Right cardiac atrium (tissue), 5 donors: ENCODE measurements around the gene CLDN15. TPM values are rescaled to one million over a fixed set of nuclear protein-coding genes. Genes with fewer than 3 reads are reported as not detected.
"Not testable (repeated sequence)": the region's sequence is repeated elsewhere in the genome, so short reads cannot be mapped to it uniquely, and the experiment has no call there.

ENCODE experiments used
- ATAC-seq, 2 donors: fragments of 200-7000 bp; cut with Tn5 transposase; one replicate each; pipeline versions ENCODE4 v1.8.0 to v1.9.1; 2020; ENCODE audit warnings: moderate library complexity in 2 of 2, mild to moderate bottlenecking in 1 of 2
- DNase-seq, 3 donors: peaks; one replicate each; pipeline ENCODE4 v3.0.0-alpha.2; 2020
- H3K27ac ChIP-seq: one replicate; pipeline ENCODE4 v1.5.1; 2013; ENCODE audit warnings: mild to moderate bottlenecking, low read length, control low read depth, moderate library complexity
- H3K27me3 ChIP-seq: one replicate; pipeline ENCODE4 v1.6.1; 2013; ENCODE audit not compliant: control insufficient read depth, insufficient read depth
- H3K4me1 ChIP-seq: one replicate; pipeline ENCODE4 v1.6.1; 2013; ENCODE audit warnings: low read length; ENCODE audit not compliant: control insufficient read depth, insufficient read depth
- H3K4me3 ChIP-seq: one replicate; pipeline ENCODE4 v1.5.1; 2013; ENCODE audit warnings: low read length, control low read depth
- H3K9me3 ChIP-seq: one replicate; pipeline ENCODE4 v1.6.1; 2013; ENCODE audit warnings: low read length; ENCODE audit not compliant: control insufficient read depth
- WGBS: extraction: QIAGEN DNeasy Blood & Tissue Kit; methylation state at CpG from one replicate; pipeline ENCODE4 v1.1.7; 2013; 5-methylcytosine and 5-hydroxymethylcytosine counted together
- intact Hi-C, 4 donors: fragments of 100-400 bp; cut with DNase I; formaldehyde crosslinking; loops; one replicate each; pipeline versions ENCODE4 v1.11.0 to v1.14.0; 2022 to 2023
- polyA plus RNA-seq: library from polyadenylated mRNA; stranded (reverse); fragments of 200-250 nt; gene quantifications from one replicate; pipeline ENCODE4 v1.2.3, GENCODE V29; 2013
- total RNA-seq, 4 donors: library from RNA; stranded (reverse); fragmentation: NEBNext Ultra II Directional; extraction: Animal tissue kit (Norgen Biotek cat#: 25700); gene quantifications; one replicate each; pipeline ENCODE4 v1.2.1, GENCODE V29; 2021
- donor health status: healthy with polysubstance abuse.
- donor health status: DM: no; HTN: yes; CAD: no.
- donor health status: DM: no; HTN: no; CAD: no.
- donor health status: DM: no; HTN: yes; CAD: no; lungs with severe emphysema.
- donor health status: DM: yes; HTN: yes; CAD: no.

Gene CLDN15
- total and polyA plus RNA-seq, 5 donors, result 2.4 to 4.2 (median 3.3) TPM

DNA sequence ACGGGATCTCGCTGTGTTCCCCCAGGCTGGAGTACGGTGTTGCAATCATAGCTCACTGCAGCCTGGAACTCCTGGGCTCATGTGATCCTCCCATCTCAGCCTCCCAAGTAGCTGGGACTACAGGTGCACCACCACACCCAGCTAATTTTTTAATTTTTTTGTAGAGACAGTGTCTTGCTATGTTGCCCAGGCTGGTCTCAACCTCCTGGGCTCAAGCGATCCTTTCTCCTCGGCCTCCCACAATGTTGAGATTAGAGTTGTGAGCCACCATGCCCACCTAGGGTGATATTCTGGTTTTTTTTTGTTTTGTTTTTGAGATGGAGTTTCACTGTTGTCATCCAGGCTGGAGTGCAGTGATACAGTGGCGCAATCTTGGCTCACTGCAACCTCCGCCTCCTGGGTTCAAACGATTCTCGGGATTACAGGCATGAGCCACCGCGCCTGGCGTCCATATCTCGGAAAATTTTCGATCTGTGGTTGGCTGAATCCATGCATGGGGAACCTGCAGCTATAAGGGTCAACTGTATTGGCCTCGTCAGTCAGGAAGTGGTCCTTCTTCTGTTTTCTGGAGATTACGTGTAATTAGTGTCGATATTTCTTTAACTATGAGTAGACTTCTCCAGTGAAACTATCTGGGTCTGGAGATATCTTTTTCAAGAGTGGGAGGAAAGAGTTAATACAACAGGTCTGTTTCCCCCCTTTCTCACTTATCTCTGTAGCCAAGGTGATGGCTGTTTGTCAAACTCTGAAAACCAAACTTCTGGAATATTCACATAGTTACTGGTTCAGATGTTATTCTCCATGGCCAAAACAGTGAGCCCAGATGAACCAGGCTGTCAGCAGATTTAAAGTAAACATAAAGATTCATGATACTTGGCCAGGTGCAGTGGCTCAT is 28.3 kb upstream of the CLDN15 start:
- no peaks in the 10 kb centered on the region for H3K4me1 ChIP-seq
- H3K27me3 ChIP-seq, result no peaks in the 10 kb centered on the region
- intact Hi-C loops, result no loop called here
- H3K27ac ChIP-seq, result no peak overlapping the region
- ATAC-seq (no peak), DNase-seq (no peak)
- no peak overlapping the region for H3K4me3 ChIP-seq
- WGBS, result 59% methylated on average over 17 of the region's 17 CpGs
- H3K9me3 ChIP-seq, result no peaks in the 10 kb centered on the region

DNA sequence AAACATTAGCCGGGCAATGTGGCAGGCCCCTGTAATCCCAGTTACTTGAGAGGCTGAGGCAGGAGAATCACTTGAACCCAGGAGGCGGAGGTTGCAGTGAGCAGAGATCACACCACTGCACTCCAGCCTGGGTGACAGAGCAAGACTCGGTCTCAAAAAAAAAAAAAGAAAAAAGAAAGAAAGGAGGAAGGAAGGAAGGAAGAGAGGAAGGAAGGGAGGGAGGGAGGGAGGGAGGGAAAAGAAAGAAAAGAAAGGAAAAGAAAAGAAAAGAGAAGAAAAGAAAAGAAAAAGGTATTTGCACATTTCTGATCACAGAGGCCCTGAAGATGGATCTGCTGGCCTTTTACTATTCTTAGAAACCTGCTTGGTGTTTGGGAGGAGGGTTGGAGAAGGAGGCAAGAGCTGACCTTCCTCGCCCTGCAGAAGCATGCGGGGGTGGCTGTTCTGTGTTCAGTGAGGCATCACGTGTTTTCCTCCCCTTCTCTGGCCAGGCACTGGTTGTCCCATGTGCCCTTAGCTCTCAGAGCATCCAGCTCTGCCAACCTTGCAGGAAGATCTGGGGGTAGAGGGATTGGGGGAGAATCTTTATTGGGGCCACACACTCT is 26.6 kb upstream of the CLDN15 start:
- H3K4me3 ChIP-seq, H3K27ac ChIP-seq, H3K9me3 ChIP-seq, DNase-seq, intact Hi-C loops, H3K27me3 ChIP-seq, H3K4me1 ChIP-seq: not testable (repeated sequence)
- 40% methylated on average over 6 of the region's 6 CpGs for WGBS
- peak; percentile 31 to 37 for ATAC-seq

DNA sequence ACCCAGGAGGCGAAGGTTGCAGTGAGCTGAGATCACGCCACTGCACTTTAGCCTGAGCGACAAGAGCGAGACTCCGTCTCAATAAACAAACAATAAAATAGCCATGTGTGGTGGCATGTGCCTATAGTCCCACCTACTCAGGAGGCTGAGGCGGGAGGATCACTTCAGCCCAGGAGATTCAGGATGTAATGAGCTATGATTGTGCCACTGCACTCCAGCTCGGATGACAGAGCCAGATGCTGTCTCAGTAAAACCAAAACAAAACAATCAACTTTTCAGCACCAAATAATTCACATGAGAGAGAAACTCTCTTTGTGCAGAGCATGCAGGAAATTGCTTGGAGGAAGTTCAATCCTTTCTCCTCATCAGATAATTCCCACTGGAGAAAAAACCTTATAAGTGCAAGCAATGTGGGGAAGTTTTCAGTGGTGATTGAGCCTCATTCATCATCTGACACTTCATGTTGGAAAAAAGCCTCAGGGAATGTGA is 20.7 kb upstream of the CLDN15 start:
- WGBS, result 57% methylated on average over 7 of the region's 7 CpGs
- H3K27me3 ChIP-seq, result no peaks in the 10 kb centered on the region
- intact Hi-C loops, result no loop called here

DNA sequence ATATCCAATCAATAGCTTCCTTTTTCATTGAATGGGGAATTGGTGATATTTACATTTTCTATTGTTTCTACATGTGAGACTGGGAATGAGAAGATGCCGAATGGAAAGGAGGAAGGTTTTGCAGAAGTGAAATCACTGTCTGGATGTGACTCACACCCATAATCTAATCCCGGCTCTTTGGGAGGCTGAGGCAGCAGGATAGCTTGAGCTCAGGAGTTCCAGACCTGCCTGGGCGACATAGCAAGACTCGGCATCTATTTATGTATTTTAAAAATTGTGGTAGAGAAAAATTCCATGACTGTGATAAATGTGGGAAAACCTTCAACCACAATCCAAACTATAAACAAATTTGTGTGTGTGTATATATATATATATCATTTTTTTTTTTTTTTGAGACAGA is 18.2 kb upstream of the CLDN15 start:
- intact Hi-C loops, result no loop called here
- no peak for ATAC-seq
- 73% methylated on average over 4 of the region's 4 CpGs for WGBS

More for the DNA sequence above, 20.7 kb upstream of the CLDN15 start:
- Histone ChIP-seq H3K4me3 (no peak overlapping the region), H3K9me3 (no peaks in the 10 kb centered on the region), H3K4me1 (no peaks in the 10 kb centered on the region), H3K27ac (no peak overlapping the region)
- no peak for ATAC-seq
- no peak for DNase-seq

DNA sequence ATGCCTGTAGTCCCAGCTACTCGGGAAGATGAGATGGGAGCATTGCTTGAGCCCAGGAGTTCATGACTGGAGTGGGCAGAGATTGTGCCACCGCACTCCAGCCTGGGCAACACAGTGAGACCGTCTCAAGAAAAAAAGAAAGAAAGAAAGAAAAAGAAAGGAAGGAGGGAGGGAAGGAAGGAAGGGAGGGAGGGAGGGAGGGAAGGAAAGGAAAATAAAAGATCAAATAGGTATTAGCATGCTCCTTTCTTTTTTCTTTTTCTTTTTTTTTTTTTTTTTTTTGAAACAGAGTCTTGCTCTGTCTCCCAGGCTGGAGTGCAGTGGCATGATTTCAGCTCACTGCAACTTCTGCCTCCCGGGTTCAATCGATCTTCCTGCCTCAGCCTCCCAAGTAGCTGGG is 15.6 kb upstream of the CLDN15 start:
- 81% methylated on average over 5 of the region's 5 CpGs for WGBS
- intact Hi-C loops, result loop anchor here in 1 of 4 donors (5.0 kb wide), 1 partner anchor 36 kb away; the partner anchor contains the start of genes PLOD3 and ZNHIT1

More for the DNA sequence above, 18.2 kb upstream of the CLDN15 start:
- Histone ChIP-seq H3K27ac (no peak overlapping the region), H3K4me3 (no peak overlapping the region), H3K27me3 (no peaks in the 10 kb centered on the region), H3K9me3 (no peaks in the 10 kb centered on the region), H3K4me1 (peaks cover 4% of the 10 kb centered on the region)
- no peak for DNase-seq

DNA sequence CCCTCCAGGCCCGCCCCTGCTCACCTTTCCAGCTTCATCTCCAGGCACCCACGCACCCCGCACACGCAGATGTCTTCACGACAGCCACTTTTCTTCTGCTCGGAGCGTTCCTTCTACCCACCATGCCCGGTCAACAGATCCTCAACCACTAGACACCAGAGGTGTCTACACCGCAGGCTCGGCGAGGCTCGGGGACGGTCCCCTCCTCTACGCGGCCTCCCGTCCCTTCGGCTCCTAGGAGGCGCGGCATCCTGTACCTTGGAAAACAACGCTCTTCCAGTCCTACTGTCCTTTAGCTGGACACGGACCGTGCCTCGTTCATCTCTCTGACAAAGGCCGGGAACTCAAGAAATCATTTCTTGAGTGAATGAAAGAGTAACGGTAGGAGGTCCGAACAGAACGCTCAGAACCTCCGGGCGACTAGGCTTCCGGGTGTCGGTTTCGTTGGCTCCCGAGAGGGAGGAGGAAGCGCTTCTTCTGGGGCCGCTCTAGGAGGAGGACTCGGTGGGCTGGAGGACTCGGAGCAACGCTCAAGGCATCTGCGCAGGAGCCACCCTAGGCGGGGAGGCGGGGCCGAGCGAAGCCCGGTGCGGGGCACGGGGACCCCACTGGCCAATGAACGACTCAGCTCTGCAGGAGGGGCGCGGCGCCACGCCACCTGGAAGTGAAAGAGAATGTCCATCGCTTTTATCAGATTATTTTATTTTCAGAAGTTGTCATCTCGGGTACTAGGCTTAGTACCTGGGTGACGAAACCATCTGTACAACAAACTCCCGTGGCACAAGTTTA is 14.5 kb upstream of the CLDN15 start:
- Histone ChIP-seq H3K4me3 (peak overlapping the region; percentile 91), H3K27ac (peak overlapping the region; percentile 8), H3K4me1 (peaks cover 4% of the 10 kb centered on the region), H3K27me3 (no peaks in the 10 kb centered on the region), H3K9me3 (no peaks in the 10 kb centered on the region)
- ATAC-seq, result peak; percentile 100
- DNase-seq, result peak; percentile 99 to 100 (median 100)
- intact Hi-C loops, result loop anchor here in 1 of 4 donors (5.0 kb wide), 1 partner anchor 35 kb away; the partner anchor contains the start of genes PLOD3 and ZNHIT1
- under 1% methylated on average over 55 of the region's 55 CpGs for WGBS

More for the DNA sequence above, 15.6 kb upstream of the CLDN15 start:
- not testable (repeated sequence) for ATAC-seq, H3K4me1 ChIP-seq, H3K9me3 ChIP-seq, H3K27me3 ChIP-seq, DNase-seq, H3K27ac ChIP-seq, H3K4me3 ChIP-seq

DNA sequence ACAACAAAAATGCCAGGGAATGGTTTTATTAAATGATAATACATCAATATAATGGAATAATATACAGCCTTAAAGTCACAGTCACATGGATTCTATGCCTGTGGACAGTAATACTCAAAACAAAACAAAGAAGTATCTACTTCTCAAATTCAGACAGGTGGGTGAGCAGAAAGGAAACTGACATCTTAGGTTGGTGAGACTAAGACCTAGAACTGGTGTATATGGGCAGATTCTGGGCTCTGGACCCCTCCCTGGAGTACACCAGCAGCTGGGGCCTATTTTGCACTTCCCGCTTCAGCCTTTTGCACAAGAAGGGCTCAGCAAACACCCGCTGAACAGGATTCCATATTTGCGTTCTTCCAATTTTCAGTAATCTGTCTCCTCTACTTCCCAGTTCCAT is 12.7 kb upstream of the CLDN15 start:
- ATAC-seq (no peak), DNase-seq (no peak)
- Histone ChIP-seq H3K4me3 (no peak overlapping the region), H3K27ac (no peak overlapping the region), H3K27me3 (no peaks in the 10 kb centered on the region), H3K4me1 (peaks cover 4% of the 10 kb centered on the region), H3K9me3 (no peaks in the 10 kb centered on the region)
- WGBS, result 92% methylated on average over 3 of the region's 3 CpGs
- intact Hi-C loops, result loop anchor here in 1 of 4 donors (5.0 kb wide), 1 partner anchor 33 kb away; the partner anchor contains the start of genes PLOD3 and ZNHIT1

DNA sequence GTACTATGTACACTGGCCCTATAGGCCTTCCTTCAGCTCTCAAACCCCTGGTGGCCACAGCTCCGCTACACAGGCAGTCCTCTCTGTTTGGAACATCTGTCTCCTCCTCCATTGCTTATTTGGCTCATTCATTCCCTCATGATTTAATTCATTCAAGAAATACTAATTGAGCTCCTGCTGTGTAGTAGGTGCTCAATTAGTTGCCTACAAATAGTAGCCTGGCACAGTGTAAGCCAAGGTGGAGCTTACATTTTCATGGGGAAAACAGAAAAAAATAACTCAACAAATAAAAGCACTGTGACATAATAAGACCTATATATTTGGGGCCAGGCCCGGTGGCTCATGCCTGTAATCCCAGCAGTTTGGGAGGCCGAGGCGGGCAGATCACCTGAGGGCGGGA is 10.7 kb upstream of the CLDN15 start:
- DNase-seq (no peak), ATAC-seq (no peak)
- H3K4me3 ChIP-seq, result no peak overlapping the region
- no peak overlapping the region for H3K27ac ChIP-seq
- H3K9me3 ChIP-seq, result no peaks in the 10 kb centered on the region
- WGBS, result 95% methylated on average over 5 of the region's 5 CpGs
- peaks cover 4% of the 10 kb centered on the region for H3K4me1 ChIP-seq
- intact Hi-C loops, result no loop called here
- no peaks in the 10 kb centered on the region for H3K27me3 ChIP-seq

DNA sequence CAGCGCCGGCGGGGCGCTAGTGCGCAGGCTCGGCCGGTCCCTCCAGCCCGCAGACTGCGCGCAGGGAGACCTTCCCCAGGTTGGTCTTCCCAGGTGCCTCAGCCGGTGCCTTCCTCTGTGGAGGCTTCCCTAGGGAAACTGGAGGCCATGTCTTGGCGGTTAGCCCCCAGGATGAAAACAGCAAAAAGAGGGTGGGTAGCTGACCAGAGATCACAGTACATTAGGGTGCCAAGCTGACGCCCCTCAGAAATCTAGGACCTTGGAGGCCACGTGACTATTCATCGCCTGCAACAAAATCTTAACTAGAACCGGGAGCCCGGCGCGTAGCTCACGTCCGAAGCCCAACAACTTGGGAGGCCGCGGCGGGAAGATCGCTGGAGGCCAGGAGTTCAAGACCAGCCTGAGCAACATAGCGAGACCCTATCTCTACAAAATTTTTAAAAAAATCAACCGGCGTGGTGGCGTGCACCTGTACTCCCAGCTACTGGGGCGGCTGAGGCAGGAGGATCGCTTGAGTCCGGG is 7.6 kb upstream of the CLDN15 start:
- Histone ChIP-seq H3K27me3 (no peaks in the 10 kb centered on the region), H3K4me3 (peak overlapping the region; percentile 73), H3K27ac (peak overlapping the region; percentile 54), H3K4me1 (no peaks in the 10 kb centered on the region), H3K9me3 (no peaks in the 10 kb centered on the region)
- DNase-seq (peak in 1 of 3 donors; percentile 23), ATAC-seq (no peak)
- intact Hi-C loops, result no loop called here
- 28% methylated on average over 32 of the region's 32 CpGs for WGBS

DNA sequence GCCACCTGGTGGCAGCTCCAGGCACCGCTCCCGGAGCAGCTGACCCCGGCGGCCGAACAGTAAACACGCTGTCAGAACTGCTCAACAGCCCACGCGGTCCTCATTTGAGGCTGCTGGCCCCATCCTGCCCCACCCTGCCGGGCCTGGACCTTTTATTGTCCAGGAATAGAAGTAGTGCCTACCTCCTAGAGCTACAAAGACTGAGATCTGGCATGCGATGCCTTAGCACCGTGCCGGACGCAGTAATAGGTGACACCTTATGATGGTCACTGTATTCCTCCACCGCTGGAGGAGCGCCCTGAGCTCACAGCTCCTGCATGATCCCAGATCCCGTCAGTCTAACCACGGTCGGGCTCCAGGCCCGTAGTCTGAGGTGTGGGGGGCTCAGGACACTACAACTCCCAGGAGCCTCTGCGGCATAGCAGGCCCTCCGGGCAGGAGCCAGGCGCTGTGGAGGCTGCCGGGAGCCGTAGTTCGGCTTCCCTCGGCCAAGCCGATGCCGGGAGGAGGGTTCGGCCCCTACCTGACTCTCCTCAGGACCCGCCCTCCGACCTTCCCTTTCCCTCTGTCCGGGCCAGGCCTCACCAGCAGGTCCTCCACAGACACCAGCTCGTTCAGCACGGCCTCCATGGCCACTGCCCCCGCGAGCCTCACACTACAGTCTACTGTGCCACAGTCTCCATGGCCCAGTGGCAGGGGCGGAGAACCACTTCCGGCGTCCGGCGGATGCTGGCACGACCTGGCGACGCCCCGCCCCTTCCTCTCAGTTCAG is 7.0 kb upstream of the CLDN15 start, which contains the start of gene FIS1:
TSS of gene FIS1 (minus strand) at position 707 of the 772 bp plus-strand sequence. CDS start at position 630, 77 bp downstream.
- Histone ChIP-seq H3K4me1 (no peaks in the 10 kb centered on the region), H3K4me3 (peak within 1 kb of the TSS; percentile 73), H3K27ac (peak within 1 kb of the TSS; percentile 94), H3K9me3 (no peaks in the 10 kb centered on the region), H3K27me3 (no peaks in the 10 kb centered on the region)
- intact Hi-C loops, result no loop called here
- ATAC-seq (peak; percentile 98), DNase-seq (peak; percentile 95 to 98 (median 98))
- under 1% methylated on average over 45 of the region's 45 CpGs for WGBS
